GM19035 (cell line): ENCODE results near the gene SLC20A1.
"Not testable (repeated sequence)": the region's sequence is repeated elsewhere in the genome, so short reads cannot be mapped to it uniquely, and the experiment has no call there.

Experiments
- ATAC-seq: cut with Tn5 transposase; IDR thresholded peaks from one replicate; pipeline ENCODE4 v1.9.1; 2021; ENCODE audit not compliant: unreplicated experiment

The SLC20A1 gene

DNA sequence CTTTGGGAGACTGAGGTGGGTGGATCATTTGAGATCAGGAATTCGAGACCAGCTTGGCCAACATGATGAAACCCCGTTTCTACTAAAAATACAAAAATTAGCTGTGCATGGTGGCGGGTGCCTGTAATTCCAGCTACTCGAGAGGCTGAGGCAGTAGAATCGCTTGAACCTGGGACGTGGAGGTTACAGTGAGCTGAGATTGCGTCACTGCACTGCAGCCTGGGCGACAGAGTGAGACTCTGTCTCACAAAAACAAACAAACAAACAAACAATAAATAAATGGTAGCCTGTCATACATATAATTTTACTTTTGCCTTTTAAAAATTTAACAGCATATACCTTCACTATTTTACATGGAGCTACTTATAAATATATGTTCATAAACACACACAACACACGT lies 61.2 kb downstream of the SLC20A1 start:
- not testable (repeated sequence) for ATAC-seq

DNA sequence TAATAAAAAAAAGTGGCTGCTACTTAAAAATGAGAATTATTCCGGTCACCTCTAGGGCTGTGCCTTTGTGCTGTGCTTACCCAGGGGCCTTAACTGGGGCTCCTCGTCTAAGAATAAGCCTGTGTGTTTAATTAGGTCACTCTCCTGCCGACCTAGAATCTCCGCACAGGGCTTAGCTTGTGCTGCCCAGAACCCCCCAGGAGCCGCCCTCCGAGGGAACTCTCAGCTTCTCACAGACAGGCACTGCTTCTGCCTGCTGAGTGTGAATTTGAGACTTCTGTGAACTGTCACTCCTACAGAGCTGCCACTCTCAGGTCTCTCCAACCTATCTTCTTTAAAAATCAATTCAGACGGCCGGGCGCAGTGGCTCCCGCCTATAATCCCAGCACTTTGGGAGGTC lies 63.2 kb downstream of the SLC20A1 start:
- no peak for ATAC-seq

DNA sequence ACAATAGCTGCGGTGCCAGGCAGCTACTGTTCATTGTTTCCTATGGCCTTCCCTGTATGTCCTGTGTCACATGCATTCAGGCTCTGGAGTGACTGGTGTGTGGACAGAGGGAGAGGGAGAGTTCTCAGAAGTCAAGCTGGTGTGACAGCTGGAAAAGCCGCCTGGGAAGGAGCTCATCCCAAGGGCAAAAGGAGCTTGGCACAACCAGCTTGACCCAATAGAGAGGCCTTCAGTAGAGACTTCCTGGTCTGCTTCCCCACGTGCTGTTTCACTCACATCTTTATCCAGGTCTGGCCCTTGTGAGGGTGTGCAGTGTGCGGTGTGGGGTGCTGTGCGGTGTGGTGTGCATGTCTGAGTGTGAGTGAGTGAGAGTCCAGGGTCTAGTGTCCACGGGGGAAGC lies 64.0 kb downstream of the SLC20A1 start:
- no peak for ATAC-seq

DNA sequence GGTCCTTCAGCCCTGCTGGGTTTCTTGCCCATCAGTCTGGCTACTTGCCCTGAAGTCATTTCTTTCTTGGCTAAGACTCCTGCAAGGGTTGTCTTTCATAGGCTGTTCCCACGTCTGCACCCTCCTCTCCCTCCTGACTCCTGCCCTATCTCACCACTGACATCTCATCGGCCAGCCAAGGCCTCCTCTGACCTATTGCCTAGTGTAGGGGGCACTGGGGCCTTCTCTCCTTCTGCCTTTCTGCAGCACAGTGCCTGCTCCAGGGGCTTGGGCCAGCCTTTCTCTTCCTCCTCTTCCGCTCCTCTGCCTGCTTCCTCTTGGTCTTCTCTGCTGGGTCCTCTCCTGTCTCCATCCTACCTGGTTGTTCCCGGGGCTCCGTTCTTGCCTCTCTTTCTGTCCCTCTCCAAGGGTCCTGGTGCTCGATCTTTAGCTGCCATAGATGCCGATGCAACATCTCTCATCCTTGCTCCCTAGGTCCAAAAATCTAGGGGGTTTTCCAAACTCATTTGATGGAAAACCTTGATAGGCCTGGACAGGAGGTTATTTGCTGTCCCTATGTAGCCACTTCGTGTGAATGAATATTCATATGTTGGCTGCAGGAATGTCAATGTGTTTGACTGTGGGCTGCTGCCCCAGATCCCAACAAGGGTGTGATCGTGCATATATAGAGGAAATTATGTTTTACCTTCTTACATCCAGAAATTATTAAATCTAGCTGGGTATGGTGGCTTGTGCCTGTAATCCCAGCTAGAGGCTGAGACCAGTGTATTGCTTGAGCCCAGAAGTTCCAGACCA lies 65.4 kb downstream of the SLC20A1 start:
- no peak for ATAC-seq

DNA sequence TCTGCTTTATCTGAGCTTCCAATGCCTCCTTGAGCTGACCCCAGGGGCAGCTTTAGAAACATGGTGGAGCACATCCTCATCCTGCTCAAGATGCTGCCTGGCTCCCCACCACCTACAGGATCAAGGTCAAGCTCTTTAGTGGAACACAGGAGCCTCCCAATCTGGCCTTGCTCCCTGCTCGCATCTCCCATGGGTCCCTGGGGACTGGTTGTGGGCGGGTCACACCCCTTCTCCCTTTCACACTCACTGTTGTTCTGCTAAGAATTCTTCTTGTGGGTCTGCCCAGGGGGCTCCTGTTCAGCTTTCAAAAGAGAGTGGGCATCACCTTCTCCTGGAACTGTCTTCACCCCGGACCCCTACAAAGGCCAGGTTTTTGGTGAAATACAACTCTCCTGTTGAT lies 66.7 kb downstream of the SLC20A1 start:
- no peak for ATAC-seq

DNA sequence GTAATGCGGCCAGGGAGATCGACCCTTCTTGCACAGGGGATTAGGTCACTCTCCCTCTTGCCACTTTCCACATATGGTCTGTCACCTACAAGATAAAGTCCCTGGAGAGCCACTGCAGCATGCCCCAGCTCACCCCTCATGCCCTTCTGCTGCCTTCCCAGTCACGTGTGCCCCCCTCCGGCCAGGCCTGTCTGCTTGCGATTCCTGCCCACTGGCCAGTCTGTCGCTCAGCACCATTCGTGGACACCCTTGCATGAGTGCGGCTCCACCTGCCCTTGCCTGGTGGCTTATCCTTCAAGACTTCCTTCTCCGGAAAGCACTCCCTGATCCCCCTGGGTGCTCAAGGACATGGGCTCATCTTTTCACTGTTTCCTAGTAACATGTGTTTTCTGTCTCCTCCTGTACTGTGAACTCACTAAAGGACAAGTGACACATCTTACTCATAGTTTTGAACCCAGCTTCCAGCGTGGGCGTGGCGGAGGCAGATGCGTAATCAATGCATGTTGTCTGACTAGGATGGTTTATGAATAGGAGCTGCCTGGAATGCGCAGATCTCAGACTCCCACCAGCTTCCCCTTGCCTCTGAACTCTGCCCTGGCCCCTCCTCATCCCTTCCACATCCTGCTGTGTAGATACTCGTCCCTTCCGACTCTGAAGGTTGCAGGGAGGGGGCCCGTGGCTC lies 67.3 kb downstream of the SLC20A1 start:
- no peak for ATAC-seq
